ENCODE results near the gene NRCAM. TPM values are rescaled to one million over a fixed set of nuclear protein-coding genes. Genes with fewer than 3 reads are reported as not detected.

Gene NRCAM
- total RNA-seq, 1 experiment from 2014 or later, result 2.7 TPM

- H3K4me1 Mint-ChIP-seq, result peaks cover 8% of the 10 kb centered on the region
- peaks cover 3% of the 10 kb centered on the region; the same call in 1 of the 2 replicates for H3K36me3 Mint-ChIP-seq
- no peaks in the 10 kb centered on the region for H3K27me3 Mint-ChIP-seq (ENCODE audit: low read depth)
- CTCF ChIA-PET, result interaction anchor here (0.8 to 1.5 kb wide), 2 partner anchors 10 to 21 kb away, joined by 3 to 7 read pairs; no protein-coding TSS in a partner anchor
- no peak for ATAC-seq
- no peak for DNase-seq (ENCODE audit: low spot score)
- POLR2A ChIA-PET, result no interaction called here
- no peak overlapping the region for H3K4me3 Mint-ChIP-seq
- TF ChIP-seq ZNF138 (CRISPR knock-in tag; conservative IDR thresholded peaks at IDR 0.05) (no peak), ERG (CRISPR knock-in tag; IDR thresholded peaks at IDR 0.05) (no peak), HMGA2 (CRISPR knock-in tag; IDR thresholded peaks at IDR 0.05) (no peak), ZNF671 (CRISPR knock-in tag; IDR thresholded peaks at IDR 0.05) (no peak), ARID4B (CRISPR knock-in tag; IDR thresholded peaks at IDR 0.05; ENCODE audit: borderline replicate concordance) (no peak), ZNF423 (CRISPR knock-in tag; IDR thresholded peaks at IDR 0.05) (no peak), MXD4 (CRISPR knock-in tag; IDR thresholded peaks at IDR 0.05; ENCODE audit: borderline replicate concordance) (no peak), ZBTB43 (CRISPR knock-in tag; IDR thresholded peaks at IDR 0.05) (no peak), PRRX2 (CRISPR knock-in tag; IDR thresholded peaks at IDR 0.05) (no peak)
- TF ChIP-seq, protein P1, sequence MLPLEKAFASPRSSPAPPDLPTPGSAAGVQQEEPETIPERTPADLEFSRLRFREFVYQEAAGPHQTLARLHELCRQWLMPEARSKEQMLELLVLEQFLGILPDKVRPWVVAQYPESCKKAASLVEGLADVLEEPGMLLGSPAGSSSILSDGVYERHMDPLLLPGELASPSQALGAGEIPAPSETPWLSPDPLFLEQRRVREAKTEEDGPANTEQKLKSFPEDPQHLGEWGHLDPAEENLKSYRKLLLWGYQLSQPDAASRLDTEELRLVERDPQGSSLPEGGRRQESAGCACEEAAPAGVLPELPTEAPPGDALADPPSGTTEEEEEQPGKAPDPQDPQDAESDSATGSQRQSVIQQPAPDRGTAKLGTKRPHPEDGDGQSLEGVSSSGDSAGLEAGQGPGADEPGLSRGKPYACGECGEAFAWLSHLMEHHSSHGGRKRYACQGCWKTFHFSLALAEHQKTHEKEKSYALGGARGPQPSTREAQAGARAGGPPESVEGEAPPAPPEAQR (CRISPR knock-in tag; IDR thresholded peaks at IDR 0.05), result no peak
- TF ChIP-seq, protein P2, sequence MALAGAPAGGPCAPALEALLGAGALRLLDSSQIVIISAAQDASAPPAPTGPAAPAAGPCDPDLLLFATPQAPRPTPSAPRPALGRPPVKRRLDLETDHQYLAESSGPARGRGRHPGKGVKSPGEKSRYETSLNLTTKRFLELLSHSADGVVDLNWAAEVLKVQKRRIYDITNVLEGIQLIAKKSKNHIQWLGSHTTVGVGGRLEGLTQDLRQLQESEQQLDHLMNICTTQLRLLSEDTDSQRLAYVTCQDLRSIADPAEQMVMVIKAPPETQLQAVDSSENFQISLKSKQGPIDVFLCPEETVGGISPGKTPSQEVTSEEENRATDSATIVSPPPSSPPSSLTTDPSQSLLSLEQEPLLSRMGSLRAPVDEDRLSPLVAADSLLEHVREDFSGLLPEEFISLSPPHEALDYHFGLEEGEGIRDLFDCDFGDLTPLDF (CRISPR knock-in tag; IDR thresholded peaks at IDR 0.05), result no peak
- TF ChIP-seq, protein P3, sequence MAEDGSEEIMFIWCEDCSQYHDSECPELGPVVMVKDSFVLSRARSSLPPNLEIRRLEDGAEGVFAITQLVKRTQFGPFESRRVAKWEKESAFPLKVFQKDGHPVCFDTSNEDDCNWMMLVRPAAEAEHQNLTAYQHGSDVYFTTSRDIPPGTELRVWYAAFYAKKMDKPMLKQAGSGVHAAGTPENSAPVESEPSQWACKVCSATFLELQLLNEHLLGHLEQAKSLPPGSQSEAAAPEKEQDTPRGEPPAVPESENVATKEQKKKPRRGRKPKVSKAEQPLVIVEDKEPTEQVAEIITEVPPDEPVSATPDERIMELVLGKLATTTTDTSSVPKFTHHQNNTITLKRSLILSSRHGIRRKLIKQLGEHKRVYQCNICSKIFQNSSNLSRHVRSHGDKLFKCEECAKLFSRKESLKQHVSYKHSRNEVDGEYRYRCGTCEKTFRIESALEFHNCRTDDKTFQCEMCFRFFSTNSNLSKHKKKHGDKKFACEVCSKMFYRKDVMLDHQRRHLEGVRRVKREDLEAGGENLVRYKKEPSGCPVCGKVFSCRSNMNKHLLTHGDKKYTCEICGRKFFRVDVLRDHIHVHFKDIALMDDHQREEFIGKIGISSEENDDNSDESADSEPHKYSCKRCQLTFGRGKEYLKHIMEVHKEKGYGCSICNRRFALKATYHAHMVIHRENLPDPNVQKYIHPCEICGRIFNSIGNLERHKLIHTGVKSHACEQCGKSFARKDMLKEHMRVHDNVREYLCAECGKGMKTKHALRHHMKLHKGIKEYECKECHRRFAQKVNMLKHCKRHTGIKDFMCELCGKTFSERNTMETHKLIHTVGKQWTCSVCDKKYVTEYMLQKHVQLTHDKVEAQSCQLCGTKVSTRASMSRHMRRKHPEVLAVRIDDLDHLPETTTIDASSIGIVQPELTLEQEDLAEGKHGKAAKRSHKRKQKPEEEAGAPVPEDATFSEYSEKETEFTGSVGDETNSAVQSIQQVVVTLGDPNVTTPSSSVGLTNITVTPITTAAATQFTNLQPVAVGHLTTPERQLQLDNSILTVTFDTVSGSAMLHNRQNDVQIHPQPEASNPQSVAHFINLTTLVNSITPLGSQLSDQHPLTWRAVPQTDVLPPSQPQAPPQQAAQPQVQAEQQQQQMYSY (CRISPR knock-in tag; IDR thresholded peaks at IDR 0.05), result no peak
- TF ChIP-seq, protein P4, sequence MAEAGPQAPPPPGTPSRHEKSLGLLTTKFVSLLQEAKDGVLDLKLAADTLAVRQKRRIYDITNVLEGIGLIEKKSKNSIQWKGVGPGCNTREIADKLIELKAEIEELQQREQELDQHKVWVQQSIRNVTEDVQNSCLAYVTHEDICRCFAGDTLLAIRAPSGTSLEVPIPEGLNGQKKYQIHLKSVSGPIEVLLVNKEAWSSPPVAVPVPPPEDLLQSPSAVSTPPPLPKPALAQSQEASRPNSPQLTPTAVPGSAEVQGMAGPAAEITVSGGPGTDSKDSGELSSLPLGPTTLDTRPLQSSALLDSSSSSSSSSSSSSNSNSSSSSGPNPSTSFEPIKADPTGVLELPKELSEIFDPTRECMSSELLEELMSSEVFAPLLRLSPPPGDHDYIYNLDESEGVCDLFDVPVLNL (CRISPR knock-in tag; IDR thresholded peaks at IDR 0.05; ENCODE audit: borderline replicate concordance, low read depth), result no peak
- H3K27ac Mint-ChIP-seq, result no peak overlapping the region
- H3K9me3 Mint-ChIP-seq, result peaks cover 16% of the 10 kb centered on the region
Measured at GRCh38 chr7:108135446-108136190, 320.6 kb downstream of the NRCAM start.
